GM12865 (cell line): ENCODE data around the gene CLEC1A.
"Not testable (repeated sequence)": the region's sequence is repeated elsewhere in the genome, so short reads cannot be mapped to it uniquely, and the experiment has no call there.

Experiments
- DNase-seq: peaks from one replicate; pipeline ENCODE4 v3.0.0; 2010; ENCODE audit warnings: low read depth
- H3K4me3 ChIP-seq: 2 replicates; pipeline ENCODE4 v1.5.1; 2011; ENCODE audit warnings: mild to moderate bottlenecking, low read depth, low read length, control low read depth
- CTCF ChIP-seq: IDR thresholded peaks from 2 replicates; pipeline ENCODE4 v1.5.1; 2011; ENCODE audit warnings: low read length, control low read depth, low read depth, inconsistent platforms; ENCODE audit not compliant: insufficient read depth; ENCODE audit errors: missing control alignments

The CLEC1A gene

GRCh38 chr12:10031321-10031720 lies 67.5 kb downstream of the CLEC1A start:
- no peak for DNase-seq
- H3K4me3 ChIP-seq = no peak overlapping the region
- no peak for TF ChIP-seq CTCF

GRCh38 chr12:10030446-10030845 lies 68.3 kb downstream of the CLEC1A start, which contains the start of gene CLEC9A:
Gene CLEC9A, plus strand, starts transcription at chr12:10030682. Its CDS starts 22,006 bp downstream, at chr12:10052688.
- TF ChIP-seq CTCF = no peak
- no peak for DNase-seq

GRCh38 chr12:10027721-10028120 lies 71.1 kb downstream of the CLEC1A start:
- DNase-seq = no peak
- no peak for TF ChIP-seq CTCF
- H3K4me3 ChIP-seq = no peak overlapping the region

More at GRCh38 chr12:10030446-10030845, 68.3 kb downstream of the CLEC1A start, which contains the start of gene CLEC9A:
- no peak within 1 kb of the TSS for H3K4me3 ChIP-seq

GRCh38 chr12:10027311-10027710 lies 71.5 kb downstream of the CLEC1A start:
- TF ChIP-seq CTCF = no peak
- no peak for DNase-seq
- no peak overlapping the region for H3K4me3 ChIP-seq

- DNase-seq, H3K4me3 ChIP-seq: not testable (repeated sequence)
These were observed 72.1 kb downstream of the CLEC1A start for GRCh38 chr12:10026666-10027065.

GRCh38 chr12:10025236-10025635 lies 73.5 kb downstream of the CLEC1A start:
- H3K4me3 ChIP-seq = no peak overlapping the region
- TF ChIP-seq CTCF = no peak
- no peak for DNase-seq

GRCh38 chr12:10021342-10021741 lies 77.4 kb downstream of the CLEC1A start:
- no peak overlapping the region for H3K4me3 ChIP-seq
- DNase-seq = no peak
- no peak for TF ChIP-seq CTCF
